ENCODE results near the gene MRPL40. TPM values are rescaled to one million over a fixed set of nuclear protein-coding genes. Genes with fewer than 3 reads are reported as not detected.
A peak's percentile ranks its signal among the peaks of the same experiment; 100 is the strongest.

Gene MRPL40
- total and polyA plus RNA-seq, 2 of the 13 experiments (the other 11 are each of a cell fraction or from before 2014, with no cell fraction given): 42.7 to 79.7 TPM

- TF ChIP-seq MAZ (IDR thresholded peaks at IDR 0.05; ENCODE audit: borderline replicate concordance, low read depth, low read length): peak; percentile 53; the same call in 1 of the 2 replicates
- no peak for TF ChIP-seq MAZ (CRISPR knock-in tag; IDR thresholded peaks at IDR 0.05; ENCODE audit: low read depth)
- peak; percentile 62; the same call in 1 of the 2 replicates for TF ChIP-seq ZNF724P (CRISPR knock-in tag; IDR thresholded peaks at IDR 0.05; ENCODE audit: borderline replicate concordance)
- peak; percentile 66; the same call in 1 of the 2 replicates for TF ChIP-seq STAT5B (CRISPR knock-in tag; IDR thresholded peaks at IDR 0.05)
- peak; percentile 33; the same call in 1 of the 2 replicates for TF ChIP-seq MED1 (CRISPR knock-in tag; IDR thresholded peaks at IDR 0.05)
- 0 out of 2 replicates have a peak, but pooled peaks have one; percentile 17 for TF ChIP-seq REXO4 (CRISPR knock-in tag; IDR thresholded peaks at IDR 0.05; ENCODE audit: borderline replicate concordance)
- peak; percentile 54; the same call in 1 of the 3 replicates for TF ChIP-seq MXI1 (IDR thresholded peaks at IDR 0.05; ENCODE audit: borderline replicate concordance, low read depth, low read length)
- TF ChIP-seq GATA4 (IDR thresholded peaks at IDR 0.05; ENCODE audit: borderline replicate concordance, low read depth): 0 out of 2 replicates have a peak, but pooled peaks have one; percentile 9
- peak; percentile 45; the same call in 1 of the 2 replicates for TF ChIP-seq HOXA3 (CRISPR knock-in tag; IDR thresholded peaks at IDR 0.05)
- peak; percentile 56 for TF ChIP-seq TAF15 (IDR thresholded peaks at IDR 0.05; ENCODE audit: low read depth, low read length, poor library complexity, severe bottlenecking)
- peak; percentile 90 for TF ChIP-seq GATAD1 (CRISPR knock-in tag; IDR thresholded peaks at IDR 0.05)
- TF ChIP-seq RAD21 (CRISPR knock-in tag; IDR thresholded peaks at IDR 0.05): peak; percentile 24; the same call in 1 of the 2 replicates
- TF ChIP-seq ZNF878 (CRISPR knock-in tag; IDR thresholded peaks at IDR 0.05): no peak
- TF ChIP-seq ZNF546 (CRISPR knock-in tag; conservative IDR thresholded peaks at IDR 0.05): no peak
- no peak for TF ChIP-seq CBX2 (IDR thresholded peaks at IDR 0.05; ENCODE audit: low read depth, low read length)
- 0 out of 2 replicates have a peak, but pooled peaks have one; percentile 72 for TF ChIP-seq CBX2 (CRISPR knock-in tag; IDR thresholded peaks at IDR 0.05; ENCODE audit: low read depth)
- TF ChIP-seq ZBTB1 (CRISPR knock-in tag; IDR thresholded peaks at IDR 0.05; ENCODE audit: borderline replicate concordance): no peak
- TF ChIP-seq THAP11 (CRISPR knock-in tag; IDR thresholded peaks at IDR 0.05): peak; percentile 80
- TF ChIP-seq TARDBP (CRISPR knock-in tag; IDR thresholded peaks at IDR 0.05): 0 out of 2 replicates have a peak, but pooled peaks have one; percentile 13
- TF ChIP-seq E2F5 (CRISPR knock-in tag; conservative IDR thresholded peaks at IDR 0.05): peak; percentile 51; the same call in 1 of the 2 replicates
- peak; percentile 18 for TF ChIP-seq HNRNPK (IDR thresholded peaks at IDR 0.05; ENCODE audit: low read depth, low read length, poor library complexity, severe bottlenecking)
- TF ChIP-seq DZIP1 (CRISPR knock-in tag; IDR thresholded peaks at IDR 0.05): peak; percentile 37
- TF ChIP-seq ZNF296 (CRISPR knock-in tag; conservative IDR thresholded peaks at IDR 0.05): 0 out of 2 replicates have a peak, but pooled peaks have one; percentile 19
- TF ChIP-seq ZFX (CRISPR knock-in tag; IDR thresholded peaks at IDR 0.05; ENCODE audit: low read depth): peak; percentile 53; the same call in 1 of the 2 replicates
- peak; percentile 9 for TF ChIP-seq HNRNPH1 (optimal IDR thresholded peaks at IDR 0.05; ENCODE audit: low read depth, low read length)
- TF ChIP-seq U2AF1 (optimal IDR thresholded peaks at IDR 0.05; ENCODE audit: low read depth, low read length): no peak
- TF ChIP-seq HBP1 (CRISPR knock-in tag; IDR thresholded peaks at IDR 0.05; ENCODE audit: low read depth): 0 out of 2 replicates have a peak, but pooled peaks have one; percentile 44
These were observed 654 bp upstream of the MRPL40 start, which contains the start of gene HIRA (continued) for GRCh38 chr22:19431649-19432132.
